Germinal center (tissue), 1 donor: Measurements from ENCODE around the gene ABCA9.

ENCODE experiments used
- DNase-seq: peaks from one replicate; pipeline ENCODE4 v3.0.0; 2012; ENCODE audit warnings: mixed read lengths, low spot score

The ABCA9 gene

GRCh38 chr17:69067274-69068047, 6.7 kb upstream of the ABCA9 start:
- peak; percentile 4 for DNase-seq

DNA sequence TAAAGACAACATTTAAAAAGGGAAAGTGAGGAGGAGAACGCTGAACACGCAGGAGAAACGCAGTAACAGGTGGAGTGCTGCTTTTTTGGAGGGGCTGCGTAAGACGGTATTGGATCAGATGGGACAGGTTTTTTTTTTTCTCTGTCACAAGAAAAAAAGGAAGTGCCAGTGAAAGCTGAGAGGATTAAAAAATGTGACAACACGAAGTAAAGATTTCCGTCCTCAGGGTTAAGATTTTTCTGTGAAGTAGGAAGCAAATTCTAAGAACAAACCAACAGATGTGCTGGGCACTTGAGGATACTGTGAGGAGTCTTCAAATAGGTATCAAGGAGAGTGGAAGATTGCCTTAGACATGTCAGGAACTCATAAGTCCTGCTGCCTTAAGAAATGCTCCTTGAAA, 5.8 kb upstream of the ABCA9 start:
- no peak for DNase-seq

GRCh38 chr17:69065113-69065512, 4.4 kb upstream of the ABCA9 start:
- DNase-seq = no peak

DNA sequence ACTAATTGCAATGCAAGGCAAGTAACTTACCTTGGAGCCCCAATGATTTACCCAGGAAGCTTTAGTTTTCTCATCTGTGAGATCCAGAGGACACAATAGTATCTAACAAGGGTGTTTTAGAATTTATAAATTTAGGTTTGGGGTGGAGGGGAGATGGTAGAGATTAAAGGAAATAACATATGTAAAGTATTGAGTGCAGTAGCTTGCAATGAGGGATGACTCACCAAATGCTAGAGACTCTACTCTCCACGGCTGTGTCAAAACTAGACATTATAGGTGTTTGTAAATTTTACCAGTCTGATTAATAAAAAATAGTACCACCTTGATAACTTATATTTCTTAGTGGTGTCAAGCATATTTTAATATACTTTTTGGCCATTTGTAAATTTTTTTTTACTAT, 3.7 kb upstream of the ABCA9 start:
- no peak for DNase-seq

GRCh38 chr17:69064001-69064400, 3.3 kb upstream of the ABCA9 start:
- DNase-seq = no peak

- DNase-seq = no peak
These were observed 2.3 kb upstream of the ABCA9 start for GRCh38 chr17:69062860-69063581.

DNA sequence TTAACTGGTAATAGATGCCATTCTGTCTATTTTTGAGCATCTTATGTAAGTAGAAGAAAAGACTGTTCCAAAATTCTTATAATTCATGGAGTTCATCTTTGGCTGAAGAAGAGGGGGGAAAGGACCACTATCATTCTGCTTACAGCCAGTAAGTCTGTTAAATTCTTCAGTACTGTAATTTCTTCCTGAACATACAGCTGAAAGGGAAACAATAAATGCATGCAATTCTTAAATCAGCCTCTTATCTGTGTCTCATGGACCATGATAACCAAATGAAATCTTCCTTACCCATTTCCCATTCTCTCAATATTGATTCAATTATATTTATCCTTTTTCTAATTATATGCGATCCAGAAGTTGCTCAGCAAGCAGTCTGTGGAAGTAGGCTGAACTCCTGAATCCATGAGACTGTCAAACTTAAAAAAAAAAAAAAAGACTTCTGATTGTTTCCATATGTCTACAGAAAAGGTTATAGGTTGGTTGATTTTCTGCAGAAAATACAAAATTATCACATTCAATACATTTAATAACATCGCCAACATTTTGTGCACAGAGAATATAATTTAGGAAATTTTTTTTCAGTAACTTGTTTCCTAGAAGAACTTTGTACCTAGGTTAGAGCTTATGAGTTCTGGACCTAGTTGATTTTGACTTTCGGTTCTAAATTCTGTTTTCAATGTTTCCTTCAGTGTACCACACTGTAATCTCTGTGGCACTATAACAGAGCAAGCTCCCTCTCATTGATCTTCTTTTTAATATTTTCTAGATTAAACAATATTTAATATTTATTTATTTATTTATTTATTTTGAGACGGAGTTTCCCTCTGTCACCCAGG, 1.2 kb upstream of the ABCA9 start:
- DNase-seq = no peak

GRCh38 chr17:69059458-69060175, 1.1 kb downstream of the ABCA9 start:
- no peak for DNase-seq

DNA sequence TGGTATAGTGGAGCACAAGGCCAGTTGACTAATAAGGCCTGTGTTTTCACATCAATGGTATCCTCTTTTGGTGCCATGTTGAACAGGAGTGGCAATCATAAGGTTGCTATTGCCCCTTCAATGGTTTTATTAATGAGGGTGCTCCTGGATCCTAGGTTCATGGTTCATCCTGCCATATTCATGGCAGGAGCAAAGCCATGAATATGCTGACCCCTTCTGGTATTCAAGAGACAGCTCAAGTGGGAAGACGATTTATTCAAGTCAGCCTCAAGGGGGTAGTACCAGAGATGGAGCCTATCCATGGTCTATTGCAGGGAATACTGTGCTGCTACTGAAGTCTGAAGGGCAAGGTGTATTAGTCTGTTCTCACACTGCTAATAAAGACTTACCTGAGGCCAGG, 2.6 kb downstream of the ABCA9 start:
- DNase-seq = no peak

DNA sequence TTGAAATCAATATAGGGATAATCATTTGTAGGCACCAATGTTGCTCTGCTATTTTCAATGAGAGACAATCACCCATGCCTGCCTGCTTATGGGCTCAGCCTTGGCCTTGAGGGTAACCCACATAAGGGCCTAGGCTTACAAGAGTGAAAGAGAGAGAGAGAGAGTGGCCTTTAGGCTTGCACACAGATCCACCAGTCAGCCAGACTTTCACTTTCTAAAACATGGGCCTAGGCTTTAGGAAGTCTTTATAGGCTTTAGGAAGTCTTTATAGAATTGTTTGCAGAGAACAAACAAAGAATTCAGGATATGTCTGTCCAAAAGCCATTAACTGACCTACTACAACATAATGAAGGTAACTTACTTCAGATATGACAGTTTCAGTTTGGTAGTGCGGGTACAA, 3.4 kb downstream of the ABCA9 start:
- no peak for DNase-seq

DNA sequence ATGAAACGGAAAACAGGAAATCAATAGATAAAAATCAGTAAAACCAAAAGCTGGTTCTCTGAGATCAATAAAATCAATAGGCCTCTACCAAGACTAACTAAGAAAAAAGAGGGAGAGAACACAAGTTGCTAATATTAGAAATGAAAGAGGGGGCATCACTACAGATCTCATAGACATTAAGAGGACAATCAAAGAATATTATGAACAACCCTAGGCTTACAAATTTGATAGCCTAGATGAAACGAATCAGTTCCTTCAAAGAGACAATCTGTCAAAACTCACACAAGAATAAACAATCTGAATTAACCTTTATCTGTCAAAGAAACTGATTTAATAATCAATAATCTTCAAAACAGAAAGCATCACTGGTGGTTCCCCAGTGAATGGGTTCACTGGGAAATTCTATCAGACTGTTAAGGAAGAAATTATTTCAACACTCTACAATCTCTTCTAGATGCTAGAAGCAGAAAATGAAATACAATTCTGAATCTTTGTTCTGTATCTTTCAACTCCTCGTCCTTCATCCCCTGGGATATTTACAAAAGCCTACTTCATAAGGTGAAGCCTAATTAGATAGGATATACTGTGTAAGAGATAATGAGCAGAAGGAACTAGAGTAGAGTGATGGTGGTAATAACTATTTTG, 4.4 kb downstream of the ABCA9 start:
- DNase-seq = no peak

- no peak for DNase-seq
These were observed 5.4 kb downstream of the ABCA9 start for GRCh38 chr17:69055334-69055733.

GRCh38 chr17:69050999-69051775, 9.5 kb downstream of the ABCA9 start:
- DNase-seq = no peak

GRCh38 chr17:69048634-69049033, 12.1 kb downstream of the ABCA9 start:
- DNase-seq = no peak

GRCh38 chr17:69047368-69048263, 13.1 kb downstream of the ABCA9 start:
- DNase-seq = no peak

- no peak for DNase-seq
These were observed 14.5 kb downstream of the ABCA9 start for GRCh38 chr17:69046121-69046807.

DNA sequence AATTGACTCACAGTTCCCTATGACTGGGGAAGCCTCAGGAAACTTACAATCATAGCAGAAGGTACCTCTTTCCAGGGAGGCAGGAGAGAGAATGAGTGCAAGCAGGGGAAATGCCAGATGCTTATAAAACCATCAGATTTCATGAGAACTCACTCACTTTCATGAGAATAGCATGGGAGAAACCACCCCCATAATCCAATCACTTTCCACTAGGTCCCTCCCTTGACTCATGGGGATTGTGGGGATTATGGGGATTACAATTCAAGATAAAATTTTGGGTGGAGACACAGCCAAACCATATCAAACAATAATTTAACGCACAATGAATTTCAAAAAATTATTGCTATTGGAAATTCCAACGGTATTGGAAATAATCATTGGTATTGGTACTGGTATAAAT, 15.1 kb downstream of the ABCA9 start:
- no peak for DNase-seq

- no peak for DNase-seq
These were observed 16.4 kb downstream of the ABCA9 start for GRCh38 chr17:69044371-69044770.

DNA sequence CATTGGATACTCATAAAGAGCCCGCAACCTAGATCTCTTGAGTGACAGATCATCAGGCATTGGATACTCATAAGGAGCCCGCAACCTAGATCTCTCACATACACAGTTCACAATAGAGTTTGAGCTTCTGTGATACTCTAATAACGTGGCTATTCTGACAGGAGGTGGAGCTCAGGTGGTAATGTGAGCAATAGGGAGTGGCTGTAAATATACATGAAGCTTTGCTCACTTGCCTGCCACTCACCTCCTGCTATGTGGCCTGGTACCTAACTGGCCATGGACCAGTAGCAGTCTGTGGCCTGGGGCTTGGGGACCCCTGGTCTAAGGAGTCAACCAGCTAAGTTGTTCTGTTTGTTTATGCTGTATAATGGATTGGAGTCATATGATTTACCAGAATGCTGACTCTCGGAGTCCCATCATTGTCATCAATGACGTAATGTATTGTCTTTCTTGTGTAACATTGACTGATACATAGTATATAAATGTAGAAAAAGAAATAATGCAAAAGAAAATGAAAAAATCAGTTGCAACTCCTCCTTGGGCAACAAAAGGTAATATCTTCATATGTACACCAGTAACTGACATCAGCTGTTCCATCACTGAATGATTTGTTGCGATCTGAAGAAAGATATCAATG, 17.5 kb downstream of the ABCA9 start:
- no peak for DNase-seq
